Right lobe of liver (tissue), 4 donors: Measurements from ENCODE around the gene PDGFB.

Experiments
- CTCF ChIP-seq, 4 donors: fragments of 200-600 bp in 3 of 4; fragments of 450-650 bp in 1 of 4; IDR thresholded peaks; one replicate each; pipeline versions ENCODE4 v1.5.1 to v1.8.0; 2016 to 2022; ENCODE audit warnings: antibody characterized with exemption in 4 of 4, mild to moderate bottlenecking in 2 of 4
- POLR2A ChIP-seq: fragments of 450-650 bp; IDR thresholded peaks from one replicate; pipeline ENCODE4 v1.6.1; 2017; ENCODE audit warnings: antibody characterized with exemption, mild to moderate bottlenecking
- donor health status: DM: no; HTN: no; CAD: no.
- donor health status: DM: no; HTN: no; CAD: no.
- donor health status: DM: no; HTN: yes; CAD: no.

GRCh38 chr22:39266398-39267030 lies 21.7 kb upstream of the PDGFB start:
- TF ChIP-seq CTCF (IDR thresholded peaks at IDR 0.05) (no peak), POLR2A (no peak)
